Astrocyte (in vitro differentiated cells and primary cell): Measurements from ENCODE around the gene KCNK13. TPM values are rescaled to one million over a fixed set of nuclear protein-coding genes. Genes with fewer than 3 reads are reported as not detected.

Experiments
- DNase-seq: peaks from one replicate; pipeline ENCODE4 v3.0.0-alpha.2; 2010; ENCODE audit warnings: low read depth
- FAIRE-seq: peaks from 2 replicates; lab custom pipeline; 2011; peaks lifted over from hg19 to GRCh38; lab: Jason Lieb, UNC
- H2AFZ ChIP-seq: 2 replicates; pipeline ENCODE4 v1.6.0; 2012; ENCODE audit warnings: low read depth, low read length, inconsistent platforms
- H3K27ac ChIP-seq: 2 replicates; pipeline ENCODE4 v1.5.1; 2011; ENCODE audit warnings: low read depth, low read length, inconsistent platforms
- H3K27me3 ChIP-seq: 2 replicates; pipeline ENCODE4 v1.6.0; 2011; ENCODE audit warnings: low read length, inconsistent platforms; ENCODE audit not compliant: insufficient read depth
- H3K36me3 ChIP-seq: 2 replicates; pipeline ENCODE4 v1.5.1; 2011; ENCODE audit warnings: low read length, inconsistent platforms; ENCODE audit not compliant: insufficient read depth
- H3K4me1 ChIP-seq: 2 replicates; pipeline ENCODE4 v1.5.1; 2011; ENCODE audit warnings: low read length, inconsistent platforms; ENCODE audit not compliant: insufficient read depth
- H3K4me2 ChIP-seq: 2 replicates; pipeline ENCODE4 v1.6.0; 2012; ENCODE audit warnings: low read length, inconsistent platforms
- H3K4me3 ChIP-seq: 2 replicates; pipeline ENCODE4 v1.5.1; 2011; ENCODE audit warnings: low read depth, mild to moderate bottlenecking, low read length, inconsistent platforms; ENCODE audit not compliant: insufficient read depth
- H3K79me2 ChIP-seq: 2 replicates; pipeline ENCODE4 v1.6.0; 2012; ENCODE audit warnings: mild to moderate bottlenecking, low read length, inconsistent platforms; ENCODE audit not compliant: insufficient read depth
- H3K9ac ChIP-seq: 2 replicates; pipeline ENCODE4 v1.6.0; 2012; ENCODE audit warnings: mild to moderate bottlenecking, low read length, inconsistent platforms
- H3K9me3 ChIP-seq: 2 replicates; pipeline ENCODE4 v1.5.1; 2012; ENCODE audit warnings: low read depth, mild to moderate bottlenecking, low read length, inconsistent platforms; ENCODE audit not compliant: insufficient read depth
- H4K20me1 ChIP-seq: 2 replicates; pipeline ENCODE4 v1.6.0; 2012; ENCODE audit warnings: low read length, inconsistent platforms; ENCODE audit not compliant: insufficient read depth
- H3K27ac Mint-ChIP-seq: one replicate; pipeline ENCODE4 v1.8.0; 2021; ENCODE audit warnings: mild to moderate bottlenecking, mixed read lengths; ENCODE audit not compliant: unreplicated experiment
- H3K27me3 Mint-ChIP-seq: one replicate; pipeline ENCODE4 v1.8.0; 2021; ENCODE audit warnings: low read depth, mixed read lengths; ENCODE audit not compliant: unreplicated experiment
- H3K36me3 Mint-ChIP-seq: one replicate; pipeline ENCODE4 v1.8.0; 2021; ENCODE audit warnings: low read depth, mixed read lengths; ENCODE audit not compliant: unreplicated experiment
- H3K4me1 Mint-ChIP-seq: one replicate; pipeline ENCODE4 v1.8.0; 2021; ENCODE audit warnings: low read depth, mixed read lengths; ENCODE audit not compliant: unreplicated experiment
- H3K4me3 Mint-ChIP-seq: one replicate; pipeline ENCODE4 v1.8.0; 2021; ENCODE audit warnings: mild to moderate bottlenecking, moderate library complexity, mixed read lengths; ENCODE audit not compliant: unreplicated experiment
- H3K9me3 Mint-ChIP-seq: one replicate; pipeline ENCODE4 v1.8.0; 2021; ENCODE audit warnings: mild to moderate bottlenecking, mixed read lengths; ENCODE audit not compliant: unreplicated experiment
- CTCF ChIP-seq: IDR thresholded peaks from 2 replicates; pipeline ENCODE4 v1.5.1; 2011; ENCODE audit warnings: low read depth, mild to moderate bottlenecking, inconsistent platforms, low read length, moderate library complexity; ENCODE audit not compliant: insufficient read depth
- EZH2 ChIP-seq: IDR thresholded peaks from 2 replicates; pipeline ENCODE4 v1.6.1; 2012; ENCODE audit warnings: mild to moderate bottlenecking, low read length, inconsistent platforms; ENCODE audit not compliant: insufficient read depth
- total RNA-seq: library from RNA; stranded (reverse); gene quantifications from 2 replicates; pipeline ENCODE4 v1.2.1, GENCODE V29; 2021

The KCNK13 gene
- total RNA-seq, 1 donor from 2014 or later, result 0.09 TPM

- FAIRE-seq, result no peak
- DNase-seq, result no peak
- no peaks in the 10 kb centered on the region for H4K20me1 ChIP-seq
These were observed 46.0 kb downstream of the KCNK13 start for GRCh38 chr14:90107789-90108188.

GRCh38 chr14:90109858-90110257 lies 48.1 kb downstream of the KCNK13 start:
- no peaks in the 10 kb centered on the region for H3K27me3 ChIP-seq
- H3K9me3 ChIP-seq, result no peaks in the 10 kb centered on the region
- H2AFZ ChIP-seq, result no peak overlapping the region
- H3K27ac ChIP-seq, result no peak overlapping the region
- no peak overlapping the region for H3K27ac Mint-ChIP-seq
- H3K4me1 Mint-ChIP-seq, result peaks cover 11% of the 10 kb centered on the region
- H3K36me3 ChIP-seq, result no peaks in the 10 kb centered on the region
- no peak overlapping the region for H3K4me3 Mint-ChIP-seq
- TF ChIP-seq CTCF (peak; percentile 16), EZH2 (no peak)
- no peak overlapping the region for H3K9ac ChIP-seq
- no peaks in the 10 kb centered on the region for H3K27me3 Mint-ChIP-seq
- peaks cover 6% of the 10 kb centered on the region for H3K4me1 ChIP-seq
- peaks cover 1% of the 10 kb centered on the region for H3K36me3 Mint-ChIP-seq
- DNase-seq (no peak), FAIRE-seq (no peak)
- no peaks in the 10 kb centered on the region for H3K79me2 ChIP-seq
- H3K4me3 ChIP-seq, result no peak overlapping the region
- H4K20me1 ChIP-seq, result no peaks in the 10 kb centered on the region
- no peak overlapping the region for H3K4me2 ChIP-seq
- H3K9me3 Mint-ChIP-seq, result no peaks in the 10 kb centered on the region

More at GRCh38 chr14:90107789-90108188, 46.0 kb downstream of the KCNK13 start:
- TF ChIP-seq CTCF (no peak), EZH2 (no peak)
- Histone ChIP-seq H2AFZ (no peak overlapping the region), H3K79me2 (no peaks in the 10 kb centered on the region), H3K9ac (no peak overlapping the region), H3K27me3 (peaks cover 2% of the 10 kb centered on the region), H3K36me3 (no peaks in the 10 kb centered on the region), H3K9me3 (no peaks in the 10 kb centered on the region), H3K27ac (no peak overlapping the region), H3K4me2 (no peak overlapping the region), H3K4me1 (peaks cover 6% of the 10 kb centered on the region), H3K4me3 (no peak overlapping the region)
- no peak overlapping the region for H3K4me3 Mint-ChIP-seq
- H3K9me3 Mint-ChIP-seq, result no peaks in the 10 kb centered on the region
- H3K27me3 Mint-ChIP-seq, result no peaks in the 10 kb centered on the region
- H3K27ac Mint-ChIP-seq, result no peak overlapping the region
- peaks cover 11% of the 10 kb centered on the region for H3K4me1 Mint-ChIP-seq
- peaks cover 1% of the 10 kb centered on the region for H3K36me3 Mint-ChIP-seq

GRCh38 chr14:90111895-90112534 lies 50.2 kb downstream of the KCNK13 start:
- peak overlapping the region; percentile 85 for H3K27ac Mint-ChIP-seq
- Histone ChIP-seq H3K36me3 (no peaks in the 10 kb centered on the region), H3K9me3 (no peaks in the 10 kb centered on the region), H3K9ac (peak overlapping the region; percentile 44), H3K4me2 (peak overlapping the region; percentile 70), H4K20me1 (no peaks in the 10 kb centered on the region), H2AFZ (no peak overlapping the region), H3K4me3 (no peak overlapping the region), H3K27me3 (peaks cover 3% of the 10 kb centered on the region), H3K27ac (peak overlapping the region; percentile 41), H3K4me1 (peaks cover 6% of the 10 kb centered on the region), H3K79me2 (no peaks in the 10 kb centered on the region)
- H3K36me3 Mint-ChIP-seq, result no peaks in the 10 kb centered on the region
- TF ChIP-seq EZH2 (no peak), CTCF (no peak)
- no peaks in the 10 kb centered on the region for H3K9me3 Mint-ChIP-seq
- peaks cover 8% of the 10 kb centered on the region for H3K4me1 Mint-ChIP-seq
- no peaks in the 10 kb centered on the region for H3K27me3 Mint-ChIP-seq
- H3K4me3 Mint-ChIP-seq, result no peak overlapping the region
- DNase-seq (peak; percentile 85), FAIRE-seq (peak; percentile 80)
